Activated CD4-positive, alpha-beta T cell treated with anti-CD3 and anti-CD28 coated beads for 24 hours (primary cell): Measurements from ENCODE around the gene PGAM2.
"Not testable (repeated sequence)": the region's sequence is repeated elsewhere in the genome, so short reads cannot be mapped to it uniquely, and the experiment has no call there.

Source experiments
- DNase-seq, 2 donors: peaks; one replicate each; pipeline ENCODE4 v3.0.0-alpha.2; 2020; ENCODE audit warnings: low read depth in 2 of 2

PGAM2 gene

GRCh38 chr7:44050915-44051560, 14.3 kb downstream of the PGAM2 start:
- no peak for DNase-seq

DNA sequence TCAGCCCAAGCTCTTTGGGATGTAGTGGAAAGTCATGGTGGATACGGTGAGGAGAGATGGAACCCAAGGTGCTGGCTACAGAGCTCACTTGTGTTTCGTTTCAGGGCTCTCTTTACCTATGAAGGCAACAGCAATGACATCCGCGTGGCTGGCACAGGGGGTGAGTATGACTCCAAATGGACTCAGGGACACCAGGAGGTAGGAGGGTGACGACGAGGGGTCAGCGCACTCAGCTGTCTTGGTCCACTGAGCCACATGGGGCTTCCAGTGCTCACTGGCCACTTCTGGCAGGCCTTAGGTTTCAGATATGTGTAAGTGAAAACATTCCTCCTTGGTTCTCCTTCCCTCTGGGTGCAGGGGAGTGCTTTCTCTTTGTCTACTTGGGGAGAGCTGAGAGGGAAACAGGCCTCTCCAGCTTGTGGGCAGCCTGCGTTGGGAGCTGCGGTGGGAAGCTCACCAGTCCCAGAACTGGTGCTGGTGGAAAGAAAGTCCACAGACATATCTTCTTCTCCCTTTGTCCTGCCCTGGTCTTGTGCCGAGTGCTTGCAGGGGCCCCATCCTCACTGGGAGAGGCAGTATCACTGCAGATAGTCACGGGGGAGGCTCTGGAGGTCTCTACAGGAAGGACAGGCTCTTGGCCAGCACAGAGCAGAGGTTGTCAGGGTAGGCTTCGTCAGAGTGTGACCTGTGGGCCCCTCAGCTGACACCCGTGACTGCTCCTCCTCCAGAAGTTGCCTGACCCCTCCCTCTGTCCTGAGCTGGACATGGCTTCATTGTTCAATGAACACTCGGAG, 15.0 kb downstream of the PGAM2 start:
- no peak for DNase-seq

GRCh38 chr7:44048031-44048795, 17.2 kb downstream of the PGAM2 start:
- no peak for DNase-seq

DNA sequence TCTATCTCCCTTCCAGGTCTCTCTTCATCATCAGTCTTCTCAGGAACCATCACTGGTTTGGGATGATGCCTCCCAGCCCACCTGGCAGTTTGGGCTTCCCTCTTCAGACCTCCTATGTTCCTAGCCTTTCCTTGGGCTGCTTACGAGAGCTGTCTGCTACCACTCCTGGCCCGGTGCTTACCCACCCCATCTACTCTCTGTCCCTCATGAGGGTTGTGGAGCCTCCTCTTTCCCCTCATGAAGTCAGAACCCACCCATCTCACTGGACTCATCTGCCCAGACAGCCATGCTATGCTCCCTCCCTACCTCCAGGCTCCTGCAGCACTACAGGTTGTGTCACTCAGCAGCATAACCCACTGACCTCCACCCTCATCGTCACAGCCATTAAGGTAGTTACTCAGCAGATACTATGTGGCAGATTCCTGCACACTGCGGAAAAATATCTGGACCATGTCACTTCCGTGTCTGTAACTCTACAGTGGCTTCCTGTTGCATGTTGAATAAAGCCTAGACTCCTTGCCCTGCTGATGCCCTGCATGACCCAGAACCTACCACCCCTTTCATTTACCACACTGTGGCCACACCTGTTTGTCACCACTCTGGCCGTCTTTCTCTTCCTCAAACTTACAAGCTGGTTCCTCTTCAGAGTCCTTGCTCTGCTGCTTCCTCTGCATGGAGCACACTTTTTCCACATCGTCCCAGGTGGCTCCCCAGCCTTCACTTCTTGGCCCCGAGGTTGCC, 18.9 kb downstream of the PGAM2 start:
- no peak for DNase-seq

GRCh38 chr7:44045226-44046014, 19.9 kb downstream of the PGAM2 start:
- DNase-seq, result no peak

DNA sequence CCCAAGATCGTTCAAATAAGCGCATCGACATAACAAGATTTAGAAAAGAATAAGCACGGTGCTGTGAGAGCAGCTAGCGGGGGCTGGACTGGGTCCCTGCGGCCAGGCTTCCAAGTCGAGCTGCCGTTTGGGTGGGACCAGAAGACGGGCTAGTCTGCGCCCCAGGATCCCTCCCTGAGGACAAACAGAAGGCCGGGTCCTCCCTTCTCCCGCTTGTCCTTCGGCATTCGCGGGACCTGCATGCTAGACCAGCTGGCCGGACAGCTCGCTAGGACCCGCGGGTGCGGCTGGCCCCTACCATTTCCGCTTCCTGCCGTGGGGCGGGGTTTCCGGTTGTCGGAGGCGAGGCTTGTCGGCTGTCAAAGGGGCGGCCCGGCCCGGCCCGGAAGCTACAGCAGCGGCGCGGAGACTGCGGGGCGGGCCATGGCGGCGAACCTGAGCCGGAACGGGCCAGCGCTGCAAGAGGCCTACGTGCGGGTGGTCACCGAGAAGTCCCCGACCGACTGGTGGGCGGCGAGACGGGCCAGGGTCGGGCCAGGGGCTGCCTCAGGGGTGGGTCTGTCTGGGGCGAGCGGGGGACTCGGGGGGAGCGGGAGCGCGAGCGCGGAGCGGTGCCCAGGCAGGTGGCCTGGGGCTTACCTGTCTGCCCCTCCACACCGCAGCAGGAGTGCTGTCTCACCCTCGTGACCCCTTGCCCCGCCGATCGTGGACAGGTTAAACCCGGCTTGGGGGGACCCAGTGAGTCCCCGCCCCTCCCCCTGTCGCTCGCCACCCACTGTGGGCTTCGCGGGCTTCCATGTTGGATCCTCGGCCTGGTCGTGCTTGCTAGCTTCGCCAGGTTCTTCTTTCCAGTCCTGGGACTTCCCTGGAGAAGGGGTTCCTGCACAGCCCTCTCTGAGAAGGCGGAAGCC, 20.8 kb downstream of the PGAM2 start, which contains the start of gene DBNL:
TSS of gene DBNL (plus strand) at position 388 of the 911 bp plus-strand sequence. CDS start at position 424, 36 bp downstream.
- DNase-seq, result peak; percentile 81 to 90

DNA sequence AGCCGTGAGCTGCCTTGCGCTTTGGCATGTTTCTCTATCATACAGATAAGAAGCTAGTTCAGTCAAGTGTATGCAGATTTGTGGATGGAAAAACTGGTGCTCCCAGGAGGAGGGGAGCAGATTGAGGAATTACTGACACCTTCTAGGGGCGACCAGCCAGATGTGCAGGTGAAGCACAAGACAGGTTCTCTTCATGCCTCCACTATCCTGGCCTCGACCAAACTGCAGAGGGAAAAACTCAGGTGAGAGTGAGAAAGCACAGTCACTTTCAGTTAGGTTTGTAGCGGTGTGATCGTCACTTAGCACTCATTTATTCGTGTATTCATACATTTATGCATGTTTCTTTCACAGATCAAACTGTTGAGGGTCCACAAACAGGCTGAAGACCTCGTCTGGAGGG, 21.5 kb downstream of the PGAM2 start:
- no peak for DNase-seq

DNA sequence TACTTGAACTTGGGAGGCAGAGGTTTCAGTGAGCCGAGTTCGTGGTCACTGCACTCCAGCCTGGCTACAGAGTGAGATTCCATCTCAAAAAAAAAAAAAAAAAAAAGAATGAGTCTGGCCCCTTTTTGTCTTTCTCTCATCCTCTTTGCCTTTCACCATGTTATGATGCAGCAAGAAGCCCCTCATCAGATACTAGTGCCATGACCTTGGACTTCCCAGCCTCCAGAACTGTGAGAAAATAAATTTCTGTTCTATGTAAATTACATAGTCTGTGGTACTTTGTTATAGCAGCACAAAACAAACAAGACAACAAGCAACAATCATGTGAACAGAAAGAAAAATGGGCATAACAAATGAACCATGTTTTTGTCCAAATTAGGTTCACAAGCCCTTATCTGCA, 23.1 kb downstream of the PGAM2 start:
- no peak for DNase-seq

GRCh38 chr7:44040493-44040891, 24.9 kb downstream of the PGAM2 start:
- DNase-seq, result peak; percentile 35 to 46

GRCh38 chr7:44039800-44040492, 25.4 kb downstream of the PGAM2 start:
- not testable (repeated sequence) for DNase-seq

GRCh38 chr7:44038961-44039558, 26.3 kb downstream of the PGAM2 start:
- DNase-seq, result peak; percentile 65 to 66

DNA sequence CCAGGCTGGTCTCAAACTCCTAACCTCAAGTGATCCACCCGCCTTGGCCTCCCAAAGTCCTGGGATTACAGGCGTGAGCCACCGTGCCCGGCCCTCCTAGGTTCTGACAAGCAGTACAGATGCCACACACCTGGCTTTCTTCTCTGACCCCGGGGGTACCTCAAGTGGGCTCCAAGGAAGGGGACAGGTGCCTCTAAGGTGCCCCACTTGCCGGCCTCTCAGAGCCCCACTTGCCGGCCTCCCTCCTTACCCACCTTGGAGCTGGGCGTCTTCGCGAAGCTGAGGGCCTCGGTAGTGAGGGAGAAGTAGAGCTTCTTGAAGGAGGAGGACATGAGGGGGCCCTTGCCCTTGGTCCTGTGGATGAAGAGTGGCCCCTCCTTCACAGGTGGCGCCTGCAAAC, 26.8 kb downstream of the PGAM2 start:
- not testable (repeated sequence) for DNase-seq

- DNase-seq, result not testable (repeated sequence)
These were observed 27.4 kb downstream of the PGAM2 start for GRCh38 chr7:44037951-44038350.

DNA sequence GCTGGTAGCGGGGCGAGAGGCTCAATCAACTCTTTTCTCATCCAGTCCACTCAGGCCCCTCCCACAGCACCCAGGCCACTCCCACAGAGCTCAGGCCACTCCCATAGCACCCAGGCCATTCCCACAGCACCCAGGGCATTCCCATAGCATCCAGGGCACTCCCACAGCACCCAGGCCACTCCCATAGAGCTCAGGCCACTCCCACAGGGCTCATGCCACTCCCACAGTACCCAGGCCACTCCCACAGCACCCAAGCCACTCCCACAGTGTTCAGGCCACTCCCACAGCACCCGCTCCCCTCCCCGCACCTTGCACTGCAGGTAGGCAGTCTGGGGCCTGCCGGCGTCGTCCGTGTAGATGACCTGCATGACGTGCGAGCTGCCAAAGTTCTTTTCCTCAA, 29.0 kb downstream of the PGAM2 start:
- peak in 1 of 2 donors; percentile 29 for DNase-seq

GRCh38 chr7:44033971-44034844, 31.2 kb downstream of the PGAM2 start:
- DNase-seq, result not testable (repeated sequence)

- not testable (repeated sequence) for DNase-seq
These were observed 33.3 kb downstream of the PGAM2 start for GRCh38 chr7:44032031-44032430.

DNA sequence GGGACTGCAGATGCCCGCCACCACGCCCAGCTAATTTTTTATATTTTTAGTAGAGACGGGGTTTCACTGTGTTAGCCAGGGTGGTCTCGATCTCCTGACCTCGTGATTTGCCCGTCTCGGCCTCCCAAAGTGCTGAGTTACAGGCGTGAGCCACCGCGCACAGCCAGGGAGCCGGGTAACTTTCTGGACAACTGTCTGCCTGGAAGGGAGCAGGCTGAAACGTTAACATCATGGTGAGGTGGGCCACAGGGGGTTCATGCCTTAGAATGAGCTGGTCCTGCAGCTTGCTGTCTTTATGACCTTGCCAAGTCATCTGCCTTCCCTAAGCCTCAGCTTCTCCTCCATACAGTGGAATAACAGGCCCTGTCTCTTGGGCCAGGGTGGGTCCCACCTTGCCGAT, 34.0 kb downstream of the PGAM2 start:
- DNase-seq, result not testable (repeated sequence)

DNA sequence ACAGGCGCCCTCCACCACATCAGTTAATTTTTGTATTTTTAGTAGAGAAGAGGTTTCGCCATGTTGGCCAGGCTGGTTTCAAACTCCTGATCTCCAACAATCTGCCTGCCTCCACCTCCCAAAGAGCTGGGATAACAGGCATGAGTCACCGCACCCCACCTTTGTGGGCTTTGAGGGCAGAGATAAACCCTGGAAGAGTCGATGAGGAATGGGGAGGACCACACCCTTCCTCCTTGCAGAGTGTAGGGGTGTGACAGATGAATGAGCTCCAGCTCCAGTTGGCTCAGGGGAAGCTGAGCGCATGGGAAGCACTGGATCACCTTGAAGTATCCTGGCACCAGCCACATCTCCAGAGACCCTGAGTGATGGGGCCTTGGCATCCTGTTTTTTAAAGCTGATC, 35.3 kb downstream of the PGAM2 start:
- not testable (repeated sequence) for DNase-seq
